Fibroblast of lung (primary cell): Measurements from ENCODE around the gene IL17RA. TPM values are rescaled to one million over a fixed set of nuclear protein-coding genes. Genes with fewer than 3 reads are reported as not detected.

Experiments
- DNase-seq, 2 donors: peaks; one replicate each; pipeline versions ENCODE4 v3.0.0 to v3.0.0-alpha.2; 2010; ENCODE audit warnings: low read depth in 2 of 2
- H2AFZ ChIP-seq: 2 replicates; pipeline ENCODE4 v1.5.1; 2012; ENCODE audit warnings: low read length, control low read depth, inconsistent platforms
- H3K27ac ChIP-seq: 2 replicates; pipeline ENCODE4 v1.5.1; 2011; ENCODE audit warnings: low read length, control low read depth; ENCODE audit not compliant: insufficient read depth
- H3K27me3 ChIP-seq: 2 replicates; pipeline ENCODE4 v1.5.1; 2011; ENCODE audit warnings: mild to moderate bottlenecking, low read length; ENCODE audit not compliant: control insufficient read depth, insufficient read depth
- H3K36me3 ChIP-seq: 2 replicates; pipeline ENCODE4 v1.5.1; 2011; ENCODE audit warnings: low read length; ENCODE audit not compliant: control insufficient read depth, insufficient read depth
- H3K4me1 ChIP-seq: 2 replicates; pipeline ENCODE4 v1.5.1; 2011; ENCODE audit warnings: low read length; ENCODE audit not compliant: control insufficient read depth, insufficient read depth; ENCODE audit errors: extremely low read depth
- H3K4me2 ChIP-seq: 2 replicates; pipeline ENCODE4 v1.5.1; 2011; ENCODE audit warnings: low read length, control low read depth; ENCODE audit not compliant: insufficient read depth; ENCODE audit errors: extremely low read depth
- H3K4me3 ChIP-seq, 4 experiments: fragments of 200-600 bp in 1 of 4; sonication (generic) in 1 of 4; replicated peaks in 1 of 4; 2 replicates each; pipeline ENCODE4 v1.5.1; 2011 to 2016; ENCODE audit warnings: low read length in 4 of 4, low read depth in 3 of 4, mild to moderate bottlenecking in 3 of 4, control low read depth in 2 of 4, inconsistent platforms in 1 of 4, mixed read lengths in 1 of 4; ENCODE audit not compliant: insufficient read depth in 1 of 4; ENCODE audit errors: control extremely low read depth in 1 of 4
- H3K79me2 ChIP-seq: 2 replicates; pipeline ENCODE4 v1.5.1; 2012; ENCODE audit warnings: mild to moderate bottlenecking, low read length, inconsistent platforms; ENCODE audit not compliant: control insufficient read depth, insufficient read depth
- H3K9ac ChIP-seq: 2 replicates; pipeline ENCODE4 v1.5.1; 2011; ENCODE audit warnings: mild to moderate bottlenecking, low read length, control low read depth; ENCODE audit not compliant: insufficient read depth
- H3K9me3 ChIP-seq: 2 replicates; pipeline ENCODE4 v1.5.1; 2012; ENCODE audit warnings: low read depth, low read length; ENCODE audit not compliant: control insufficient read depth, insufficient read depth
- H4K20me1 ChIP-seq: 2 replicates; pipeline ENCODE4 v1.5.1; 2011; ENCODE audit warnings: low read length; ENCODE audit not compliant: control insufficient read depth, insufficient read depth; ENCODE audit errors: extremely low read depth
- EZH2 ChIP-seq: IDR thresholded peaks from 2 replicates; pipeline ENCODE4 v1.5.1; 2012; ENCODE audit warnings: low read length, control low read depth, mild to moderate bottlenecking; ENCODE audit errors: missing control alignments
- polyA plus RNA-seq, 2 donors: library from polyadenylated mRNA; depleted of rRNA in 1 of 2; stranded (reverse) in 1 of 2; unstranded in 1 of 2; fragments of >200 nt; gene quantifications; 2 replicates each; pipeline ENCODE4 v1.2.1, GENCODE V29; 2011 to 2012; ENCODE audit warnings: missing spikeins in 1 of 2
- total RNA-seq: library from RNA; depleted of rRNA; stranded (reverse); fragments of >200 nt; gene quantifications from 2 replicates; pipeline ENCODE4 v1.2.1, GENCODE V29; 2014
- TF ChIP-seq, protein P1 (sequence below), 2 donors: IDR thresholded peaks in 1 of 2; conservative IDR thresholded peaks in 1 of 2; 1 replicate in 1 of 2; 2 replicates in 1 of 2; pipeline ENCODE4 v1.5.1; 2011 to 2012; ENCODE audit warnings: low read length in 2 of 2, control low read depth in 1 of 2, inconsistent platforms in 1 of 2, low read depth in 1 of 2, mild to moderate bottlenecking in 1 of 2

The IL17RA gene
- total and polyA plus RNA-seq, 2 donors (not counting 1 experiment from before 2014, with no cell fraction given): 5.3 to 7.1 TPM

DNA sequence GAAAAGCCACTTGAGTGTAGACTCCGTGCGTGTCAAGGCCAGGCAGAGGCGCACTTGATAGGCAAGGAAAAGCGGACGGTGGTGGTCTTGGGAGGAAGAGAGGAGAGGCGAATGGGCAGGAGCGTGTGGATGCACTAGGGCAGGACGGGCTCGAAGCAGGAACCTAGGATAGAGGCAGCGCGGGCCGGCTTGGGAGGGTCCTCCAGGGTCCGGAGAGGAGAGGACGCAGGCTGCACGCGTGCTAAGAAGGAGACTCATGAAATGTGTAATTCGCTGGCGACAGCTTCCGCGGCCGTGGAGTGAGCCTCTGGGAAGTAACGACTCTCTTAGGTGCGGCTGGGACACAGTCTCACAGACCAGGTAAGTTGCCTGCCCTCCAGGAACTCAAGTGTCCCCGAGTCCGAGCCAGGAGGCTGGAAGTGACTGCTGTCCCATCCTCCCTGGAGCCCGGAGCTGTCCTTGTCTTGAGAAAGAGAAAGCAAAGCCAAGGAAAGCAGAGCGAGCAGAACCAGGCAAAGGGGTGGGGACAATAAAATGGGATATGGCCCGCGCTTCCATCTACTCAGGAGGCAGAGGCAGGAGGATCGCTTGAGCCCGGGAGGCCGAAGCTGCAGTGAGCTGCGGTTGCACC lies 874 bp upstream of the IL17RA start:
- peaks cover 3% of the 10 kb centered on the region for H3K4me1 ChIP-seq
- no peaks in the 10 kb centered on the region for H3K36me3 ChIP-seq
- no peak overlapping the region for H3K9ac ChIP-seq
- H3K4me3 ChIP-seq: peak overlapping the region in 2 of 4 experiments; percentile 56 to 89
- H4K20me1 ChIP-seq: no peaks in the 10 kb centered on the region
- H3K4me2 ChIP-seq: peak overlapping the region; percentile 44
- H3K9me3 ChIP-seq: no peaks in the 10 kb centered on the region
- no peak overlapping the region for H3K27ac ChIP-seq
- TF ChIP-seq, protein P1, sequence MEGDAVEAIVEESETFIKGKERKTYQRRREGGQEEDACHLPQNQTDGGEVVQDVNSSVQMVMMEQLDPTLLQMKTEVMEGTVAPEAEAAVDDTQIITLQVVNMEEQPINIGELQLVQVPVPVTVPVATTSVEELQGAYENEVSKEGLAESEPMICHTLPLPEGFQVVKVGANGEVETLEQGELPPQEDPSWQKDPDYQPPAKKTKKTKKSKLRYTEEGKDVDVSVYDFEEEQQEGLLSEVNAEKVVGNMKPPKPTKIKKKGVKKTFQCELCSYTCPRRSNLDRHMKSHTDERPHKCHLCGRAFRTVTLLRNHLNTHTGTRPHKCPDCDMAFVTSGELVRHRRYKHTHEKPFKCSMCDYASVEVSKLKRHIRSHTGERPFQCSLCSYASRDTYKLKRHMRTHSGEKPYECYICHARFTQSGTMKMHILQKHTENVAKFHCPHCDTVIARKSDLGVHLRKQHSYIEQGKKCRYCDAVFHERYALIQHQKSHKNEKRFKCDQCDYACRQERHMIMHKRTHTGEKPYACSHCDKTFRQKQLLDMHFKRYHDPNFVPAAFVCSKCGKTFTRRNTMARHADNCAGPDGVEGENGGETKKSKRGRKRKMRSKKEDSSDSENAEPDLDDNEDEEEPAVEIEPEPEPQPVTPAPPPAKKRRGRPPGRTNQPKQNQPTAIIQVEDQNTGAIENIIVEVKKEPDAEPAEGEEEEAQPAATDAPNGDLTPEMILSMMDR (conservative IDR thresholded peaks at IDR 0.05 in 1 of 2, IDR thresholded peaks at IDR 0.05 in 1 of 2; ENCODE audit: low read depth in 1 of 2, low read length in 2 of 2): no peak
- no peak for TF ChIP-seq EZH2
- peaks cover 9% of the 10 kb centered on the region for H3K79me2 ChIP-seq
- DNase-seq: no peak
- peak overlapping the region; percentile 33 for H2AFZ ChIP-seq
- no peaks in the 10 kb centered on the region for H3K27me3 ChIP-seq

DNA sequence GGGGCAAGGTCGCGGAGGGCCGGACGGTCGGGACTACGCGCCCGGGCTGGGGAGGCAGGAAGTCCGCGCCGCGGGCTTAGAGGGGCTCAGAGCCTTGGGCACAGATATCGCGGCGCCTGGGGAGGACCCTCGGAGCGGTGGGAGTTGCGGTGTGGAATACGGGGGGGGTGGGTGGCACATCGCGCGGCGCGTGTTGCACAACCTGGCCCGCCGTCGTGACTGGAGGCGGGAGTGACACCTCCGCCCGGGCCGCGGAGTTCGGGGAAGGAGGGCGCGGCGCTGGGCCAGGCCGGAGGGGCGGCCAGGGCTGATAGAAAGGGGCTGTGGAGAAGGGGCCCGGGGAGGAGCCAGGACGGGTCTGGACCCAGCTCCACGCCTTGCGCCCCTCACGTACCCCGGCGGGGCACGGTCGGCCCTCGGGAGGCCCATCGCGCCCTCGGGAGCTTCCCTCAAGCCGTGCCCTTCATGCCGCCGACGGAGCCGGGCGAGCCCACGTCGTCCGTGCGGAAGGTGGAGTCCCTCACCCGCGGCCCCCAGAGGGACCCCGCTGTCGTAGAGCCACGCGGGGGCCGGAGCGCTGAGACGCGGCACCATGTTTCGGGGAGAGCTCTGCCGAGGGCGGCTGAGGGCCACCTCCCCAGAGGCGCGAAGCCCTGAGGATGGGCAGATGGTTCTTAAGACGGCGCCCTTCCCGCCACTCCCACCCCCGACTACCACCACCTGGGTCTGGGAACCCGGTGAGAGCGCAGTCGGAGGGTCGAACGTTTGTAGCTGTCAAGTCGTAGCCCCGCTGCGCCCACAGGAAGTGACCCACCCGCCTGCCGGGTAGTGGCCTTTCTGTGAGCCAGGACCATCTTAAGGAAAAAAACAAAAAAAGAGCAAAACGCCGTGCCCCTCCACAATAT lies 729 bp downstream of the IL17RA start:
- no peaks in the 10 kb centered on the region for H3K27me3 ChIP-seq
- H3K4me2 ChIP-seq: peak overlapping the region; percentile 75
- TF ChIP-seq, protein P1 (conservative IDR thresholded peaks at IDR 0.05 in 1 of 2, IDR thresholded peaks at IDR 0.05 in 1 of 2; ENCODE audit: low read depth in 1 of 2, low read length in 2 of 2): no peak
- no peak for TF ChIP-seq EZH2
- H3K36me3 ChIP-seq: no peaks in the 10 kb centered on the region
- H3K79me2 ChIP-seq: peaks cover 12% of the 10 kb centered on the region
- no peaks in the 10 kb centered on the region for H4K20me1 ChIP-seq
- peak; percentile 3 to 4 for DNase-seq
- H3K27ac ChIP-seq: peak overlapping the region; percentile 67
- peak overlapping the region; percentile 56 to 89 (median 68) for H3K4me3 ChIP-seq
- H3K4me1 ChIP-seq: peaks cover 3% of the 10 kb centered on the region
- H3K9ac ChIP-seq: peak overlapping the region; percentile 79
- H2AFZ ChIP-seq: peak overlapping the region; percentile 50
- H3K9me3 ChIP-seq: no peaks in the 10 kb centered on the region

DNA sequence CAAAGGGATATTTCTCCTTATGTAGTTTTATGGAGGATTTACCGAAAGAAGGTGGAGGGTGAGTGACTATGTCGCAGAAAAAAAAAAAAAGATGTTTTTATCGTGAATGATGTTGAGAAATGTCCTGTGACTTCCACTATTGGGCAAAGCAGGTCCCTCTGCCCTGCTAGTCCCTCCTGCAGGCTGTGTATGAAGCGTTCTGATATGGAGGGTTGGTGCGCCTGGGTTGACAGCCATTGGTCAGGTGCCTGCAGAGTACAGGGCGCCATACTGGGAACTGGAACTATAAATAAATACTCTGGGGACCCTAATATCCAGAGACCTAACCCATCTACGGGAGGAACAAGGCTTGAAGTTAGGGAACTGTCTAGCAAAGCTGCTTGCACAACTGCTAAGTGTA lies 1.5 kb downstream of the IL17RA start:
- no peak overlapping the region for H3K9ac ChIP-seq
- H3K36me3 ChIP-seq: no peaks in the 10 kb centered on the region
- no peak for DNase-seq
- no peak for TF ChIP-seq EZH2
- TF ChIP-seq, protein P1 (conservative IDR thresholded peaks at IDR 0.05 in 1 of 2, IDR thresholded peaks at IDR 0.05 in 1 of 2; ENCODE audit: low read depth in 1 of 2, low read length in 2 of 2): no peak
- no peak overlapping the region for H2AFZ ChIP-seq
- peaks cover 3% of the 10 kb centered on the region for H3K4me1 ChIP-seq
- H3K4me3 ChIP-seq: peak overlapping the region in 3 of 4 experiments; percentile 33 to 89 (median 56)
- H3K9me3 ChIP-seq: no peaks in the 10 kb centered on the region
- no peaks in the 10 kb centered on the region for H3K27me3 ChIP-seq
- H3K27ac ChIP-seq: no peak overlapping the region
- H3K79me2 ChIP-seq: peaks cover 15% of the 10 kb centered on the region
- H4K20me1 ChIP-seq: no peaks in the 10 kb centered on the region
- peak overlapping the region; percentile 75 for H3K4me2 ChIP-seq
